ENCODE data around the gene MYEOV. TPM values are rescaled to one million over a fixed set of nuclear protein-coding genes. Genes with fewer than 3 reads are reported as not detected.

MYEOV gene
- total RNA-seq, 1 donor, result 0.86 TPM

DNA sequence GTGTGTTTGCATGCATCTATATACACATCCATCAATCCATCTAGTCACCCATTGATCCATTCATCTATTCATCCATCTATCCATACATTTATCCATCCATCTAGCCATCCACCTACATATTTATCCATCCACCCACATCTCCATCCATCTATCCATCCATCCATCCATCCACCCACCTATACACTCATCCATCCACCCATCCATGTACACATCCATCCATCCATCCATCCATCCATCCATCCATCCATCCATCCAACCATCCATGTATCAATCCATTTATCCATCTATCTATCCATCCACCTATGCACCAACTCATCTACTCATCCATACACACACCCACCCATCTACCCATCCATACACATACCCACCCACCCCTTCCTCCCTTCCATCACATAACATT lies 18.8 kb upstream of the MYEOV start:
- H3K4me3 ChIP-seq (ENCODE audit: low read depth, low read length), result no peak overlapping the region
- TF ChIP-seq, protein P1, sequence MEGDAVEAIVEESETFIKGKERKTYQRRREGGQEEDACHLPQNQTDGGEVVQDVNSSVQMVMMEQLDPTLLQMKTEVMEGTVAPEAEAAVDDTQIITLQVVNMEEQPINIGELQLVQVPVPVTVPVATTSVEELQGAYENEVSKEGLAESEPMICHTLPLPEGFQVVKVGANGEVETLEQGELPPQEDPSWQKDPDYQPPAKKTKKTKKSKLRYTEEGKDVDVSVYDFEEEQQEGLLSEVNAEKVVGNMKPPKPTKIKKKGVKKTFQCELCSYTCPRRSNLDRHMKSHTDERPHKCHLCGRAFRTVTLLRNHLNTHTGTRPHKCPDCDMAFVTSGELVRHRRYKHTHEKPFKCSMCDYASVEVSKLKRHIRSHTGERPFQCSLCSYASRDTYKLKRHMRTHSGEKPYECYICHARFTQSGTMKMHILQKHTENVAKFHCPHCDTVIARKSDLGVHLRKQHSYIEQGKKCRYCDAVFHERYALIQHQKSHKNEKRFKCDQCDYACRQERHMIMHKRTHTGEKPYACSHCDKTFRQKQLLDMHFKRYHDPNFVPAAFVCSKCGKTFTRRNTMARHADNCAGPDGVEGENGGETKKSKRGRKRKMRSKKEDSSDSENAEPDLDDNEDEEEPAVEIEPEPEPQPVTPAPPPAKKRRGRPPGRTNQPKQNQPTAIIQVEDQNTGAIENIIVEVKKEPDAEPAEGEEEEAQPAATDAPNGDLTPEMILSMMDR (IDR thresholded peaks at IDR 0.05; ENCODE audit: insufficient read depth, low read depth, low read length), result no peak
- no peak for DNase-seq (ENCODE audit: low read depth)

DNA sequence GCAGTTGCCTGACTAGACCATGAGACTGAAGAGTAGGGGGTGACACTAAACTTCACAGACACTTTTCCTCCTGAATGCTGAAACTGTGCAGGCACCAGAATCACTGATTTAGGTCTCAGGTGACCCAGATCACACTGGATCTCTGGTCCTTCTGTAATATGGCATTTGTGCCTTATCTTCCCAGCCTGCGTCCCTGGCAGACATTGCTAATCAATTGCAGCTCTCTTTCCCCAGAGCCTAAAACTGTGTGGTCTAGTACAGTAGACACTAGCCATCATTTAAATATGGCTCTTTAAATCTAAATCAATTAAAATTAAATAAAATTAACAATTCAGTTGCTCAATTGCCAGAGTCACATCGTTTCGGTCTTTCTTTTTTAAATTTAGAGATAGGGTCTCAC lies 17.8 kb upstream of the MYEOV start:
- no peak for DNase-seq (ENCODE audit: low read depth)
- TF ChIP-seq, protein P1 (IDR thresholded peaks at IDR 0.05; ENCODE audit: insufficient read depth, low read depth, low read length), result no peak

DNA sequence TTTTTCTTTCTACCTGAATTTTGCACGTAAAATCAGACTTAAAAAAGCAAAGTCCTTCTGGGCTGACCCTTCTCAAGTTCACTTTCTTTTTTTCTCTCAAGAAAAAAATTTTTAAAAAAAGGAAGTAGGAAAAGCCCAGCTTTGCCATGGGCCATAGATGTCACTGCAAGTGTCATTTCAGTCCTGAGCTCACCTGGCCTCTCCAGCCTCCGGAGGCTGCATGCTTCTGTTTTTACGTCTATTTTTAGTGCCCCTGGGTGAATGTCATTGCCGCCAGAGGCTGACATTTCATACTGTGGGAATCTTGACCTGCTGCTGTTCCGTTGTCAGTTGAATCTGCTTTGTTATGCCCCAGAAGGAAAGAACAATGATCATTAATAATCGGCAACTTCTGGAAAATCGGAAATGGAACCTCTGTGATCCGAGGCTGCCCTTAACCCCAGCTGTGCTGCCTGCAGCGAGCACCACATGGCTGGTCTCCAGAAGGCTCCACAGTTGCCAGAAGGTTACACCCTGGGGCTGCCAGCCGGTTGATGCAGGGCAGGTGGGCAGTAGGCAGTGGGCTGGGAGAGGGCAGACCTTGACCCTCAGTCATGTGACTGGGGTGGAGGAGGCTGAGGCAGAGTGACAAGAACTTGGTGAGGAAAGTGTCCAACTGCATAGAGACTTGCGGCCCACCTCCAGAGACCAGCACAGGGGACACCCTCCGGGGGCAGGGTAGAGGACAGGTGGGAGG lies 16.7 kb upstream of the MYEOV start:
- TF ChIP-seq, protein P1 (IDR thresholded peaks at IDR 0.05; ENCODE audit: insufficient read depth, low read depth, low read length), result no peak
- DNase-seq (ENCODE audit: low read depth), result no peak
- H3K4me3 ChIP-seq (ENCODE audit: low read depth, low read length), result no peak overlapping the region

More for the DNA sequence above, 17.8 kb upstream of the MYEOV start:
- H3K4me3 ChIP-seq (ENCODE audit: low read depth, low read length), result no peak overlapping the region

- TF ChIP-seq, protein P1 (IDR thresholded peaks at IDR 0.05; ENCODE audit: insufficient read depth, low read depth, low read length), result no peak
- no peak overlapping the region for H3K4me3 ChIP-seq (ENCODE audit: low read depth, low read length)
- DNase-seq (ENCODE audit: low read depth), result no peak
These were observed 15.7 kb upstream of the MYEOV start for GRCh38 chr11:69278091-69278867.

- TF ChIP-seq, protein P1 (IDR thresholded peaks at IDR 0.05; ENCODE audit: insufficient read depth, low read depth, low read length), result no peak
- H3K4me3 ChIP-seq (ENCODE audit: low read depth, low read length), result no peak overlapping the region
- DNase-seq (ENCODE audit: low read depth), result peak; percentile 25
These were observed 13.5 kb upstream of the MYEOV start for GRCh38 chr11:69280451-69280850.

DNA sequence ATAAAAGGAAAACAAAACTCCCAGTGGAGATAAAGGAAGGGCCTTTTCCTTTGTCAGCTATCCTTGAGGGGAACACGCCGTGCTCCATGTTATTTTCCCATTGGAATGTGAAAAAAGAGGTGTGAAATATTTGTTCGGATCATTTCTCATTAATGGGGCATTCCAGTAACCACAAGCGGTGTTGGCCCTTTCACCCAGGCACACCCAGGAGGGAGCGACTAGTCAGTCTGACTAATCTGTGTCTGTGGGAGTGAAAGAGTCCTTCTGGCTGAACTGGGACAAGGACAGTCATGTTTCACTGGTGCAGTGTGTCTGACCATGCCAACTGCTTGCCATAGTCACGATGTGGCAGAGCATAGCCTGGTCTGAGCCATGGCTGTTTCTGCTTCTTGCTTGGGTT lies 13.0 kb upstream of the MYEOV start:
- no peak overlapping the region for H3K4me3 ChIP-seq (ENCODE audit: low read depth, low read length)
- DNase-seq (ENCODE audit: low read depth), result peak; percentile 69
- TF ChIP-seq, protein P1 (IDR thresholded peaks at IDR 0.05; ENCODE audit: insufficient read depth, low read depth, low read length), result no peak
